Aorta (tissue), 5 donors: ENCODE measurements around the gene CGB7. TPM values are rescaled to one million over a fixed set of nuclear protein-coding genes. Genes with fewer than 3 reads are reported as not detected.

Source experiments
- ATAC-seq: fragments of 200-7000 bp; cut with Tn5 transposase; one replicate; pipeline ENCODE4 v1.9.1; 2022; ENCODE audit warnings: moderate library complexity; ENCODE audit not compliant: low FRiP score
- DNase-seq, 2 donors: peaks; one replicate each; pipeline ENCODE4 v3.0.0-alpha.2; 2020
- H3K27ac ChIP-seq, 2 donors: one replicate each; pipeline ENCODE4 v1.5.1; 2013; ENCODE audit warnings: low read length in 2 of 2, mild to moderate bottlenecking in 2 of 2, moderate library complexity in 2 of 2, control low read depth in 1 of 2, inconsistent platforms in 1 of 2, low read depth in 1 of 2
- H3K27me3 ChIP-seq, 2 donors: one replicate each; pipeline ENCODE4 v1.6.1; 2013; ENCODE audit warnings: control low read depth in 1 of 2, low read length in 1 of 2, mild to moderate bottlenecking in 1 of 2, moderate library complexity in 1 of 2; ENCODE audit not compliant: insufficient read depth in 2 of 2, control insufficient read depth in 1 of 2
- H3K36me3 ChIP-seq, 2 donors: one replicate each; pipeline ENCODE4 v1.6.1; 2013; ENCODE audit warnings: control low read depth in 1 of 2, low read length in 1 of 2, mild to moderate bottlenecking in 1 of 2; ENCODE audit not compliant: insufficient read depth in 2 of 2, control insufficient read depth in 1 of 2
- H3K4me1 ChIP-seq, 2 donors: one replicate each; pipeline ENCODE4 v1.6.1; 2013; ENCODE audit warnings: low read length in 2 of 2, control low read depth in 1 of 2, mild to moderate bottlenecking in 1 of 2, moderate library complexity in 1 of 2; ENCODE audit not compliant: insufficient read depth in 2 of 2, control insufficient read depth in 1 of 2
- H3K4me3 ChIP-seq, 2 donors: one replicate each; pipeline ENCODE4 v1.5.1; 2013; ENCODE audit warnings: low read length in 2 of 2, control low read depth in 1 of 2, mild to moderate bottlenecking in 1 of 2
- H3K9me3 ChIP-seq: one replicate; pipeline ENCODE4 v1.6.1; 2013; ENCODE audit warnings: mild to moderate bottlenecking, low read length; ENCODE audit not compliant: control insufficient read depth
- WGBS, 2 donors: extraction: QIAGEN DNeasy Blood & Tissue Kit; methylation state at CpG; one replicate each; pipeline ENCODE4 v1.1.7; 2013; 5-methylcytosine and 5-hydroxymethylcytosine counted together
- intact Hi-C, 2 donors: fragments of 100-400 bp; cut with DNase I; formaldehyde crosslinking; loops; one replicate each; pipeline versions ENCODE4 v1.14.2 to v1.15.0; 2022
- polyA plus RNA-seq, 2 donors: library from polyadenylated mRNA; stranded (reverse); fragments of 200-250 nt; gene quantifications; one replicate each; pipeline ENCODE4 v1.2.3, GENCODE V29; 2013
- total RNA-seq, 2 donors: library from RNA; stranded (reverse); fragmentation: NEBNext Ultra II Directional; extraction: Animal tissue kit (Norgen Biotek cat#: 25700); gene quantifications; one replicate each; pipeline ENCODE4 v1.2.1, GENCODE V29; 2021
- donor health status: healthy with polysubstance abuse.
- donor health status: Bipolar disorder and iron deficiency.
- donor health status: DM: no; HTN: no; CAD: no.
- donor health status: DM: no; HTN: no; CAD: no.
- donor health status: DM: yes; HTN: yes; CAD: no.

CGB7 gene
- total and polyA plus RNA-seq, 4 donors: not detected

DNA sequence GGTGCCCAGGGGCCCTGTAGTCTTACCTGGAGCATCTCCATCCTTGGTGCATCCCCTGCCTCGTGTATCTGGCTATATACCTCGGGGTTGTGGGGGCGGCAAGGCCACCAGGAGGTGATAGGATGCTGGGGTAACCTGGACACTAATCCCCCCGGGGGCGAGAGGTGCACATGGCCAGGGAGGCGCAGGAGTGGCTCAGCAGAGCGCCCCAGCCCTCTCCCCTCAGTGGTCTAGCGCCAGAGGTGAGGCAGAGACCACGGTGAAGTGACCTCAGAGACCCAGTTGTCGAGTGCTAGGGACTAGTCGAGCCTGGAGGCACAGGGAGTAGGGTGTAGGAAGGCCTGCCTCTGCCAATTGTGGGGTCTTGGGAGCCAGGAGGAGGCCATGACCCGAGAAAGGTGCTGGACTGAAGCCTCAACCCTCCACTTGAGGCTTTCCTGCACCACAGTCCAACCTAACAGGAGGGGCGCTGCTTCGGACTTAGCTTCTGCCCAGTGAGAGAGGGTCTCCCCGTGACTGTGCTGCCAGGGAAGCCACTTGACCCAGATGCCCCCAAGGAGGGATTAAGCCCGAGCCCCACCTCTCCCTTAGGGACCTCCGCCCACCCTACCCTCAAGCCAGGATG lies 40.4 kb downstream of the CGB7 start, which contains the start of gene LHB:
Gene LHB, minus strand, starts transcription at position 51 of the 625 bp plus-strand sequence. Its CDS starts 10 bp downstream, at position 41.
- no peaks in the 10 kb centered on the region for H3K27me3 ChIP-seq
- peak within 1 kb of the TSS; percentile 5 to 28 for H3K4me3 ChIP-seq
- no peaks in the 10 kb centered on the region for H3K36me3 ChIP-seq
- ATAC-seq: no peak
- no peak within 1 kb of the TSS for H3K27ac ChIP-seq
- H3K9me3 ChIP-seq: no peaks in the 10 kb centered on the region
- intact Hi-C loops: no loop called here
- WGBS, 2 donors: 73 to 76% methylated on average over 17 of the region's 17 CpGs
- H3K4me1 ChIP-seq: no peaks in the 10 kb centered on the region
- DNase-seq: no peak

DNA sequence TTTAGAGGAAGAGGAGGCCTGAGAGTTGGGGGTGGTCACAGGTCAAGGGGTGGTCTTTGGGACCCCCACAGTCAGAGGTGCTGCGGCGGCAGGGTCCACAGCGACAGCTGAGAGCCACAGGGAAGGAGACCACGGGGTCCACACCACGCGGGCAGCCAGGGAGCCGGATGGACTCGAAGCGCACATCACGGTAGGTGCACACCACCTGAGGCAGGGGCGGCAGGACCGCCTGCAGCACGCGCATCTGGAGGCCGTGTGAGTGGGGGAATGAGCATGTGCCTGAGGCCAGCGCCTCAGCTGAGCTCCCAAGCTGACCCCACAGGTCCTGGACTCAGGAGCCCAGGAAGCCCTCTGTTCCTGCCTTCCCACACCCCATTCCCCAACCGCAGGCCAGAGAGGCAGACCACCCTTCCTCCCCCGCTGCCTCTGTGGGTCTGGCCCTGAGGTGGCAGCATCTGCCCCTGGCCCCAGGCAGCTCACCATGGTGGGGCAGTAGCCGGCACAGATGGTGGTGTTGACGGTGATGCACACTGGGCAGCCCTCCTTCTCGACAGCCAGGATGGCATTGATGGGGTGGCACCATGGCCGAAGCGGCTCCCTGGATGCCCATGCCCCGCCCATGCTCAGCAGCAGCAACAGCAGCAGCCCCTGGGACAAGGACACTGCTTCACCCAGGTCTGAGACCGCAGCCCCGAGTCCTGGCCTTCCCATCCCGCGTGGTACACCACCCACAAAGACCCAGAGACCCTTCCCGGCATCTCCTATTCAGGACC lies 41.3 kb downstream of the CGB7 start:
- H3K4me3 ChIP-seq: no peak overlapping the region
- H3K27me3 ChIP-seq: no peaks in the 10 kb centered on the region
- WGBS, 2 donors: 91 to 94% methylated on average over 22 to 29 of the region's 29 CpGs
- DNase-seq: no peak
- no peaks in the 10 kb centered on the region for H3K9me3 ChIP-seq
- ATAC-seq: no peak
- H3K27ac ChIP-seq: no peak overlapping the region
- H3K4me1 ChIP-seq: no peaks in the 10 kb centered on the region
- H3K36me3 ChIP-seq: no peaks in the 10 kb centered on the region
- intact Hi-C loops: no loop called here

DNA sequence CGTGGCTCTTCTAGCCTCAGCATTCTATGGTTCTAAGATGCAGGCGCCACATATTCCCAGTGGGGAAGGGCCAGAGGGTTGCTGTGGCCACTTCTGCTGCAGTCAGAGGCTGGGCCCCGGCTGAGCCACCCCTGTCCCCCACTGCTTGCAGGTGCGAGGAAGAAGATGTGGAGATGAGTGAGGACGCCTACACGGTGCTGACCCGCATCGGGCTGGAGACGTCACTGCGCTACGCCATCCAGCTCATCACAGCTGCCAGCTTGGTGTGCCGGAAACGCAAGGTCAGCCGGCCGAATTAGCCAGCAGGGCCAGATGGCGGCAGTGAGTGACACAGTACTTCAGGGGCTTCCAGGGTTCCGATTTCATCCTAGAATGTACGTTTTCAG lies 42.7 kb downstream of the CGB7 start:
- 91% methylated on average over 18 of the region's 18 CpGs for WGBS, 2 donors
- H3K4me1 ChIP-seq: no peaks in the 10 kb centered on the region

DNA sequence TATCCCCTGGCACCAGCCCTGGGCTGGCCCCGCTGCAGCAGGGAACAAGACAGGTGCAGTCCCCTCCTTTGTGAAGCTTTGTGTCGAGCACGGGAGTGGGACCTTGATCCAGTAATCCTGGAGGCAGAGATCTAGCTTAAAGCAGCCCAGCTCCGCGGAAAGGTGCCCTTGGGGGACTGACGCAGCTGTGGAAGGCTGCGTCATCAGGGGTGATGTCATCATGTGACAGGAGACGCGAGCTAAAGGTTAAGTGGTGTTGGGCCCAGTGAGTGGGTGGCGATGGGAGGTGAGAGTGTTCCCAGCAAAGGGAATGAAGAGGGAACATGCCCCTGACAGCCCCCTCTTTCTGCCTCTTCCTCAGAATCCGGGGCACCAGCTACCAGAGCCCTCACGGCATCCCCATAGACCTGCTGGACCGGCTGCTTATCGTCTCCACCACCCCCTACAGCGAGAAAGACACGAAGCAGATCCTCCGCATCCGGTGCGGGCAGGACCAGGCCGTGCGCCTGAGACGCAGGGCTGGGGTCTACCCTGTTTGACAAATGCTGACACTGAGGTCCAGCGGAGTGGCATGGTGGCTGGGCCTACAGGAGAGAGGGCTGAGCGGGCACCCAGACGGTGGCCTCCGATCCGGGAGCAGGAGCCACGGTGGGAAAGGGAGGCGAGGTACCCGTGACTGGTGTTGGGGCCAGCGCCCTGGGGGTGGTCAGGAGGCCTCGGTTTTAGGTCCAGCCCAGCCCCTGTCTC lies 43.3 kb downstream of the CGB7 start:
- Histone ChIP-seq H3K4me1 (no peaks in the 10 kb centered on the region), H3K36me3 (no peaks in the 10 kb centered on the region), H3K4me3 (no peak overlapping the region), H3K9me3 (no peaks in the 10 kb centered on the region), H3K27me3 (no peaks in the 10 kb centered on the region), H3K27ac (no peak overlapping the region)
- 92 to 94% methylated on average over 32 of the region's 32 CpGs for WGBS, 2 donors
- ATAC-seq (no peak), DNase-seq (no peak)
- intact Hi-C loops: no loop called here

More for the DNA sequence above, 42.7 kb downstream of the CGB7 start:
- no peaks in the 10 kb centered on the region for H3K36me3 ChIP-seq
- H3K4me3 ChIP-seq: no peak overlapping the region
- intact Hi-C loops: no loop called here
- H3K9me3 ChIP-seq: no peaks in the 10 kb centered on the region
- DNase-seq: no peak
- no peak for ATAC-seq
- no peak overlapping the region for H3K27ac ChIP-seq
- H3K27me3 ChIP-seq: no peaks in the 10 kb centered on the region

DNA sequence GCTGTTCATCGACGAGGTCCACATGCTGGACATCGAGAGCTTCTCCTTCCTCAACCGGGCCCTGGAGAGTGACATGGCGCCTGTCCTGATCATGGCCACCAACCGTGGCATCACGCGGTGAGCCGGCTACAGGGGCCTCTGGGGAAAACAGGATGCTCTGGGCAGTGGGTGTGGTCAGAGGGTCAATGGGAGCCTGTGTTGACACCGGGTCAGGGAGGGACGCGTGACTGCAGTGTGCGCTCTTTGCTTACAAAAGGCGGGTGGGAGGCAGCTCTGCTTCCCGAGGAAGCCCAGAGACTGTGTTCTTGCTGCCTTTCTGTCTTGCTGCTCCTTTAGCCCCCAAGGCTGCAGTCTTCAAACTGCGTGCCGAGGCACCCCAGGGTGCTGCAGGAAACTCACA lies 46.4 kb downstream of the CGB7 start:
- DNase-seq (no peak), ATAC-seq (no peak)
- Histone ChIP-seq H3K27me3 (no peaks in the 10 kb centered on the region), H3K36me3 (peaks cover 0 to 2% of the 10 kb centered on the region in 2 donors), H3K27ac (no peak overlapping the region), H3K9me3 (no peaks in the 10 kb centered on the region), H3K4me1 (no peaks in the 10 kb centered on the region), H3K4me3 (no peak overlapping the region)
- intact Hi-C loops: no loop called here
- WGBS, 2 donors: 88 to 89% methylated on average over 17 of the region's 17 CpGs

DNA sequence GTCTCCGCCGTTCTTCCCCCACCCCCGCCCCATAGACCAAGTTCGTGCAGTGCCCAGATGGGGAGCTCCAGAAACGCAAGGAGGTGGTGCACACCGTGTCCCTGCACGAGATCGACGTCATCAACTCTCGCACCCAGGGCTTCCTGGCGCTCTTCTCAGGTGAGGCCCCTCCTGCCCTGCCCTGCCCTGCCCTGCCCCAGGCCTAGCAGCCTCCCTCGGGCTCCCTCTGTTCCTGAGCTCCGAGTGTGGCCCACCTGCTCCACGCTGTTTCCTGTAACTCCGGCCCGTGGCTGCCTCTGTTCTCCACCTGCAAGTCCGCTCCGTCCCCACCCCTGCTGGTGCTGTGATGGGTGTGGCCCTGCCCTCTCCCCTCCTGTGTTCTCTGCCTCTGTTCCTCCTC lies 47.1 kb downstream of the CGB7 start:
- DNase-seq: no peak
- H3K27me3 ChIP-seq: no peaks in the 10 kb centered on the region
- no peak overlapping the region for H3K4me3 ChIP-seq
- WGBS, 2 donors: 89% methylated on average over 18 of the region's 18 CpGs
- H3K36me3 ChIP-seq: peaks cover 0 to 2% of the 10 kb centered on the region in 2 donors
- ATAC-seq: no peak
- H3K27ac ChIP-seq: no peak overlapping the region
- H3K4me1 ChIP-seq: no peaks in the 10 kb centered on the region
- H3K9me3 ChIP-seq: no peaks in the 10 kb centered on the region
- intact Hi-C loops: no loop called here

DNA sequence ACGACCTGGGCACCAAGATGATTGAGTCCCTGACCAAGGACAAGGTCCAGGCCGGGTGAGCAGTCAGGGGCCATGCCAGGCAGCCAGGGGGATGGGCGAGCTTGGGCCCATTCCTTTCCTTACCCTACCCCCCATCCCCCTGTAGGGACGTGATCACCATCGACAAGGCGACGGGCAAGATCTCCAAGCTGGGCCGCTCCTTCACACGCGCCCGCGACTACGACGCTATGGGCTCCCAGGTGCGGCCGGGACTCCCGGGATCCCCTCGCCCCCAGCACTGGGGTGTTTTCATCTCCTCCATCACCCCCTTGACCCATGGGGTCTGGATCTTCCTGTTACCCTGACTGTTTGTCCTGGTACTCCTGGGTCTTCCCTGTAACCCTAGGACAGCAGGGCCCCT lies 47.7 kb downstream of the CGB7 start:
- Histone ChIP-seq H3K9me3 (no peaks in the 10 kb centered on the region), H3K4me3 (no peak overlapping the region), H3K4me1 (no peaks in the 10 kb centered on the region), H3K27ac (no peak overlapping the region), H3K36me3 (peaks cover 4 to 6% of the 10 kb centered on the region in 2 donors), H3K27me3 (no peaks in the 10 kb centered on the region)
- intact Hi-C loops: no loop called here
- DNase-seq (no peak), ATAC-seq (no peak)
- 96% methylated on average over 18 of the region's 18 CpGs for WGBS, 2 donors

DNA sequence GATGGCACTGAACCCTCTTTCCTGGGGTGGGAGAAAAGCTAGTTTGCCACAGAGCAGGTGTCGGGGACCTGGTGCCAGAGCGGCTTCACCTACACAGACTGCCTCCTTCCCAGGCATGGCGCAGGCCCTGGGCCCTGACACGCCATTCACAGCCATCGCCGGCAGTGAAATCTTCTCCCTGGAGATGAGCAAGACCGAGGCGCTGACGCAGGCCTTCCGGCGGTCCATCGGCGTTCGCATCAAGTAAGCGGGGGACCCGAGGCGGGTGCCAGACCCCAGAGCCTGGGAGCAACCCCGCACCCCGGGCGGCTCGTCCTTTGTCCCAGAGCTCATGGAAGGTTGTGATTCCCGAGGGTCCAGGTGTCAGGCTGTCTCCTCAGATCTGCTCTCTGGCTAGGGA lies 50.6 kb downstream of the CGB7 start:
- 92 to 96% methylated on average over 22 of the region's 22 CpGs for WGBS, 2 donors
- ATAC-seq: no peak
- no peak for DNase-seq
- Histone ChIP-seq H3K9me3 (no peaks in the 10 kb centered on the region), H3K27me3 (no peaks in the 10 kb centered on the region), H3K4me3 (no peak overlapping the region), H3K27ac (no peak overlapping the region), H3K4me1 (no peaks in the 10 kb centered on the region), H3K36me3 (peaks cover 4 to 9% of the 10 kb centered on the region in 2 donors)
- intact Hi-C loops: no loop called here
